Medulla oblongata (tissue), 1 donor: Measurements from ENCODE around the gene DNAJC24.
A peak's percentile ranks its signal among the peaks of the same experiment; 100 is the strongest.
"Not testable (repeated sequence)": the region's sequence is repeated elsewhere in the genome, so short reads cannot be mapped to it uniquely, and the experiment has no call there.

ENCODE experiments used
- DNase-seq: peaks from one replicate; pipeline ENCODE4 v3.0.0-alpha.2; 2015; ENCODE audit errors: extremely low spot score

Gene DNAJC24, protein sequence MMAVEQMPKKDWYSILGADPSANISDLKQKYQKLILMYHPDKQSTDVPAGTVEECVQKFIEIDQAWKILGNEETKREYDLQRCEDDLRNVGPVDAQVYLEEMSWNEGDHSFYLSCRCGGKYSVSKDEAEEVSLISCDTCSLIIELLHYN

DNA sequence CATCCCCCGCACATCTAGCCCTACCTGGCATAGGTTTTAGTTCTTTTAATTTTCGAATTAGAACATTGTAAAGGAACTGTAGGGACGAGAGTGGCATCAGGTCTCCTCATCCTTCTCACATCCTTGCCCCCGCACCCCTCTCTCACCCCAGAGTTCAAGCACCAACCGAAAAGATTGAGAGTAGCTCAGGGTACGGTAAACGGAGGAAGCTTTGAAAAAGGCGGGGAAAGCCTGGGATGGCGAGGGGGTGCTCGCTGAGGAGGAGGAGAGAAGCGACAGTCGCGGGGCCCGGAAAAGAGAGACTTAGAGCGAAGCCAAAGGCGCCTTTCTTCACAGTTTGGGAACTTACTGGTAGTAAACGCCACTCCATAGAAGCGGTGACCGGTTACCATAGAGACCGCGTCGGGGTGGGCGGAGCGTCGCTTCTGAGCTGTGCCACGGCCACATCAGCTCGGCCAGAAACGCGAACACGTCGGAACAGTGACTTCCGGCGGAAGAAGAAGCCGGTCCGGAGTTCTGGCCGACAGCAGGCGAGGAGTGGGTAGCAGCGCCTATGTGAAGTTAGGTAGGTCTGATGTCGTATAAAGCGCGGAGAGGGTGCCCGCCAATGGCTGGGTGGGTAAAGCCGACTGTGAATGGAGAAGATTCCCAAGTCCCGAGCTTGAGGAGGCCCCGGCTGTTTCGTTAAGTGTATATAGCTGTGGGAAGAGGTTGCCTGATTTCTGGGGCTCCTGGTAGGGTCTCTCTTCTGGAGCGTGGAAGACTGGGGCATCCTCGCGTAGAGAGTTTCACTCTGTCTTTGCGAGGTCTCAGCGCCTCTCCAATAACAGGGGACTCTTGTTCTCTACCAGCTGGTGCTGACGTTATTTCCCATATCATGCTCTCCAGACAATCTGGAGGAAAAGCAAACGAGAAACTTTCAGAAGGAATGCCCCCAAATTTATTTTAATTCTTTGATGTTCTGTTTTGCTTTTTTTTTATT lies at the start of gene DNAJC24, which contains the start of gene DCDC1:
DNAJC24 (plus strand) TSS at position 513 of the 982 bp plus-strand sequence. CDS start 889 bp downstream, outside the sequence.
DCDC1 (minus strand) TSS at position 392 of the 982 bp plus-strand sequence. CDS start 41,459 bp downstream, outside the sequence.
- peak; percentile 94 for DNase-seq

DNA sequence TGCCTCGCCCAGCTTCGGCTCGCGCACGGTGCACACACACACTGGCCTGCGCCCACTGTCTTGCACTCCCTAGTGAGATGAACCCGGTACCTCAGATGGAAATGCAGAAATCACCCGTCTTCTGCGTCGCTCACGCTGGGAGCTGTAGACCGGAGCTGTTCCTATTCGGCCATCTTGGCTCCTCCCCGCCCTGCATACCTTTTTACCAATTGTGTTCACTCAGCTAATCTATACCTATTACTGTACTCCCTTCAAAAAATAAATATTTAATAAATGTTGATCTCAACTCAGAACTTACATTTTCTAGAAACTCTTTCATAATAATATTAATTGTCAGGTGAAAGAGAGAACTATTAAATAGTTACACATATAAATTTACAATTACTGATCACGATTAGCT lies 48.2 kb upstream of the DNAJC24 start:
- DNase-seq: not testable (repeated sequence)

DNA sequence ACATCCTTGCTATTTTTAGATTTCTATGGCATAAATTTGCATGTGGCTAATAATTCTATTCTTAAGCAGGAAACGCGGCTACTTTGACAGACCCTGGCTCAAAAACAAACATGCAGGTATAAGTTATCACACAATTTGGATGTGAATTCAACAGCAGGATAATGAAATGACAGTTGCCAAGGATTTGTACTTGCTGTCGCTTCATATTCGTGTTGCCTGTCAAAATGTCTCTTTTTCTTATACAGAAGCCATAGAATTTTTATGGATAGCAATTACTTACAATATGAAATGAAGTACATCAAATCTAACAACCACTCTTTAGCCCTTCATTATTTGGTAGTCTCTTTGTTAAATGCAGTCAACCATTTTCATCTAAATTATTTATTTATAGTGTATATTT lies 46.5 kb upstream of the DNAJC24 start:
- no peak for DNase-seq

DNA sequence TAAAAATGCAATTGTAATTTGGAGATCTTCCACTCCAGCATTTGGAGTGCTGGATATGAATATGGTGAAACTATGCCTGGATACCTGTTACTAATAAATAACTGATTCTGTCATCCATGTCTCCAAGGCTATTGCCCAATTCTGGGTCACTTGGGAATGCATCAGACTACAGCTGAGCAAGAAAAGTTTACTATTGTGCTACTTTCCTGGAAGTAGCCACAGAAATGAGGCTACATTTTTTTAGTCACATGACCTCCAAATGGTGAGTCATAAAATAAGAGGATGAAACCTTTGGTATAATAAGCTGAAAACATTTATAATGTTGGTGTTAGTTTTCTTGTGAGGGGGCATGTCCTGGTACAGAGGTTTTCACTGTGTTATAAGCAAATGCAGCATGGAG lies 44.5 kb upstream of the DNAJC24 start:
- no peak for DNase-seq

DNA sequence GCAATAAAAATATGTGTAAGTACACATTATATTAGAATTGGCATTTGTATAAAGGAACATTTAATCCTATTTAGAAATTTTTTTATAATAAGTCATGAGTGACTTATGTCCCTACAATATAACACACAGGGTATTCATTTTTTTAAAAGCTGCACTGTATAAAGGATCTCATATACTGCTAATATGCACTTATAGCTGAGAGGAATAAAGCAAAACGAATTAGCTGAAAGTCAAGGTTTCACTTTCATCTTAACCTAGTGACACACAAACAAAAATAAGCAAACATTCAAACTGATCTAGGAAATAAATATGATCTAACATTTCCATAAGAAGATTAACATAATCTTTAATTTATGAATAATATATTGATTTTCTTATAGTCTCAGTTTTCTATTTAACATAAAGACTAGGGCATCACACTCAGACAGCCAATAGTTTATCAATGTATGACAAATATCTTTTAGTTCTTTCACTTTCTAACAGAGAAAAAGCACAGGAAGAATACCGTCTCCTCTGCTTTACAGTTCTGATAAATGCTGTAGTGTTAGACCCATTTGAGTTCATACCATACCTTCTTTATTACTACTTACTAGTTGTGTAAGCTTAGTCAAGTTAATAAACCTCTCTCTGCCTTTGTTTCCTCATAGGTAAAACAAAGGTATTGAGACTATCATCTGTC lies 43.1 kb upstream of the DNAJC24 start:
- no peak for DNase-seq

DNA sequence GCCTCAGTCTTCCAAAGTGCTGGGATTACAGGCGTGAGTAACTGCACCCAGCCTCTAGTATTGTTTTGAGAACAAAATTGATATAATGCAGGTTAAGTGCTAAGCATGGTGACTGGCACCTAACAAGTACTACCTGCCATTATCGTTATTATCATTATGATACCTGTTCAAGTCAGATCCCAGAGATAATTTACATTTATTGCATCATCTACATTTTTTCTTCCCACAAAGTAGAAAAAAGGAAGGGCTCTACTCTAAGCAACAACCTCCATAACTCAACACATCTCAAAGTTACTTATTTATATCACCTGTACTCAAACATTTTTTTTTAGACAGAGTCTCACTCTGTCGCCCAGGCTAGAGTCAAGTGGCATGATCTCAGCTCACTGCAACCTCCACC lies 42.2 kb upstream of the DNAJC24 start:
- DNase-seq: no peak

DNA sequence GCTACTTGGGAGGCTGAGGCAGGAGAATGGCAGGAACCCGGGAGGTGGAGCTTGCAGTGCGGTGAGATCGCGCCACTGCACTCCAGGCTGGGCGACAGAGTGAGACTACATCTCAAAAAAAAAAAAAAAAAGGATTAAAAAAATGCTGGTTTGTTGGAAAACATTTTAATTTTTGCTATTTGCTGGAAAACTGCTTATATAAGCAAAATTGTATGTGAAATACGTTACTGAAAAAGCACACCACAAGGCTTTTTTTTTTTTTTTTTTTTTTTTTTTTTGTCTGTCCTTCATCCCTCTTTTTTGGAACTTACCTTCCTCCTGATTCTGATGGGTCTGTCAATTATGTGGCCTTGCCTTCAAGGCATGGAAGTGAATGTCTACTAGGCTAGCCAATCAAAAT lies 41.0 kb upstream of the DNAJC24 start:
- DNase-seq: no peak

DNA sequence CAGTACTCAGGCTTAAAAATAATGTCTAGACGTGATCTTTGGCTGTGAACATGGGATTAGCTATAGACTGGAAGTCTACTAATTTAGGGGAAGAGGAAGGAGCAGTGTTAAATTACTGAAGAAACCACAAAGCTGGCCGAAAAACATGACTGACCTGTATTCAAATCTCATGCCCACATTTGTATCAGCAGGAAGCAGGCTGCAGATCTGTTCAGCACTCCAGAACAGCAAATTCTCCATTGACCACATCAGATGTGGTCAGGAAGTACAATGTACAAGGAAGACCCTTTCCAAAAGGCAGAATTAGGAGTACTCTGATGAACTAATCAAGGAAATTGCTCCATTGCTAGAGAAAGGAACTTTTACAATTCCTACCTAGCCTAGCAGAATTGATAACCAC lies 31.9 kb upstream of the DNAJC24 start:
- DNase-seq: no peak

DNA sequence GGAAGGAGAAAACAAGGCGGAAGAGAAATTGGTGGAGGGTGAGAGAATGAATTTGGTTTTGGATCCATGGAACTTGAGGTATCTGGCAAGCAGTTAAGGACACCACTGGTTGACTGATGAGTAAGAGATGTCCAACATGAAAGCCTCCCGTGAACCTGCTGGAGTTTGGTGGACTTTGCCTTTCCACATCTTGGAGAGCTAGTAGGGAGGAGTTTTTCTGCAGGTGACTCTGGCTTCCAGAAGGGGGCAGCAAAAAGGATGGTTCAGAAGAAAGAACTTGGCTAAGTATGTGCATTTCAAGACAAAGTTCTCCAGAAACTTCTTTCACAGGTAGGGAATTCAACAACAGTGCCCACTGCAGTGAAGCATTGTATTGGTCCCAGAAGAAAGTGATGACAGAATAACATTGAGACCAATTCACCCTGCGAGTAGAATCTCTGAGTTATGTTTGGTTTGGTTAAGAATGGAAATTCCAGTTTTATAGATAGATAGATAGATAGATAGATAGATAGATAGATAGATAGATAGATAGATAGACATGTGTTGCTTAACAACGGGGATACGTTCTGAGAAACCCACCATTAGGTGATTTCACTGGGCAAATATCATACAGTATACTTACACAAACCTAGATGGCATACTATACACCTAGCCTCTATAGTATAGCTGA lies 28.6 kb upstream of the DNAJC24 start:
- no peak for DNase-seq

DNA sequence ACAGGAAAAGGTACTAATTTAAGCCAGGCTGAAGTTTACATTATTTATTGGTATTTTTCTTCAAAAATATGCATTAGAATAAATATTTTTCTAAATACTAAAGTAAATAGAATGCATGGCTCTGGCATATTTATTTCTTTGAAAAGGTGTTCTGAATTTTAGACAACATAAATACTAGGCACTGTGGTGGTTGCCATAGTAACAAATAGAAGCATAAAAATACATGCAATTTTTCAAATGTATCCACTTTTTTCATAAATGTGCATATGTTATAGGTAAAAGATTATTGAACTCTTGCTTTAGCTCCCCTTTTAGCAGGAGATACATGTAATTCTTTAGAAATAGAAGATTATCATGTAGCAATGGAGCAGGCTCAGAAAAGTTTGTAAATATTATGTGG lies 18.5 kb upstream of the DNAJC24 start:
- DNase-seq: no peak

DNA sequence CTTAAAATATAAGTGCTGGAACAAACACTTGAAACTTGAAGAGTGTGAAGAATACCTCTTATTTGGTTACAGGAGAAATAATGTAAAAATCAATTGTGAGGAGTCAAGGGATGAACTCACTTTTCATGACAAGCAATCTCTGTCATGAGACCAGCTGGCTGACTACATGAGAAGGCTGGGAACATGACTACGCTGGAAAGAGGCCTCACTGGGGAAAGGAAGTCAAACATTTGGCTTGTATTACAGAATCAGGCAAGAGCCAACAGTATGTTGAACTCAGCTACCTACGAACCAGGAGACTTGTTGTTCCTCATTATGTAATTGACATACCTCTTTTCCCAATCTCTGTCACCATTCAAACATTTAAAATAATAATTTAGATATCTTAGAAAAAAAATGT lies 14.5 kb upstream of the DNAJC24 start:
- no peak for DNase-seq

DNA sequence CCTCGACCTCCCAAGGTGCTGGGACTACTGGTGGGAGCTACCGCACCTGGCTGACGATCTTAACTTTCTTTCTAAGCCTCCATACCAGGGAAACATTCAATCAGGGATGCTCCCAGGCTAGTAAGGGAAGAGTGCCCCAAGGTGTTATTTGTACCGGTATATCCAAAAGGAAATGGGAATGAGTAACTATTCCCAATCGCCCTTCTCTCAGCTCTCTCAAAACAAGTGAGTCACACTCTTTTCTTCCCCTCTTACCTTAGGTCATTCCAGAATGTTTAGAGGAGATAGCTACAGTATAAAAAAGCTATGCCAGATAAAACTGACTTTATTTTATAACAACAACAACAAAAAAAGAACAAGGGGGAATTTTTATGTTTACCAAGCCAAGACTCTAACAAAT lies 13.8 kb upstream of the DNAJC24 start:
- no peak for DNase-seq

DNA sequence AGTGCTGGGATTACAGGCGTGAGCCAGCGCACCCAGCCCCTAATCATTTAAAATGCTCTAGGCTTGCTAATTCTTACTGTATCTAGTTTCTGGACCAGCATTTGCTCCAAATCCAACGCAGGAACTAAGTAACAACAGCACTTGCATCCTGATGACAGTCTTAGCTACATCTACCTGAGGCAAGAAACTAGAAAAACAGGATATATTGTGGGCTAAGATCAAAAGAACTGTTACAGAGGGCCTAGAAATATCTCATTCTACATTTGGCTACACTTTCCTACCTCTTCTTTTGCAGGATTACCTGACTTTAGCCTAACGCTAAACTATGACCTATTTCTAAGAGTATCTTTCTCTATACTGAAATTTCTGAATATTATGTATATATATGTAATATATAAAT lies 7.9 kb upstream of the DNAJC24 start:
- DNase-seq: no peak

DNA sequence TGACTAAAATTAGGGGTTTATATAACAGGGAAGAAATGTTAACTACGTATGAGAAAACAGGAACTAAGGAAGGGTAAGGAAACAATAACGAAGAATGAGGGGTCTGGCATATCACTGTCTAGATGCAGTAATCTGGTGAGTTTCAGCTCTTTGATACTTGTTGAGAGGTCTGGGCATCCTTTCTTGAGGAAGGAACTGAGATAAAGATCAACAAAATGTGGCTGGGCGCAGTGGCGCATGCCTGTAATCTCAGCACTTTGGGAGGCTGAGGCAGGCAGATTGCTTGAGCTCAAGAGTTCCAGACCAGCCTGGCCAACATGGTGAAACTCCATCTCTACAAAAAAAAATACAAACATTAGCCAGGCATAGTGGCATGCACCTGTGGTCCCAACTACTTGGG lies 2.9 kb upstream of the DNAJC24 start:
- no peak for DNase-seq

DNA sequence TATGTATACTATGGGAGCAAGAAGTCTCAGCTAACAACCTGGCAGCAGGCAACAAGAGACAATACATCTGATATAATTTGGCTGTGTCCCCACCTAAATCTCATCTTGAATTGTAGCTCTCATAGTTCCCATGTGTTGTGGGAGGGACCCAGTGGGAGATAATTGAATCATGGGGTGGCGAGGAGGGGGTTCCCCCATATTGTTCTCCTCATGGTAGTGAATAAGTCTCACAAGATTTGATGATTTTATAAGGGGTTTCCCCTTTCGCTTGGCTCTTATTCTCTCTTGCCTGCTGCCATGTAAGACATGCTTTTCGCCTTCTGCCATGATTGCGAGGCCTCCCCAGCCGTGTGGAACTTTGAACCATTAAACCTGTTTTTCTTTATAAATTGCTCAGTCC lies 6.2 kb downstream of the DNAJC24 start:
- no peak for DNase-seq

DNA sequence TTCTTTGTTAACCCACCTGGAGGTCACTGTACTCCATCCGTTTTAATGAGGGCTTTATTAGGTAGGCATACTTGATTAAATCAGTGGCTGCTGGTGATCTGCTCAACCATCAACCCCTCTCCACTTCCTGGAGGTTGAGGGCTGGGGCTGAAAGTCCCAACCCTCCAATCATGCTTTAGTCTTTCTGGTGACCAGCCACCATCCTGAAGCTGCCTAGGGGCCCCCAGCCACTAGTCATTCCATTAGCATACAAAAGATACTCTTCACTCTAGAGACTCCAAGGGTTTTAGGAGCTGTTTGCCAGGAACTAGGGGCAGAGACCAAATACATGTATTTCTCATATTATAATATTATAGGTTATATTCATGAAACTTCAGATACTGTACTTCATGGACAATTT lies 13.5 kb downstream of the DNAJC24 start:
- DNase-seq: no peak

DNA sequence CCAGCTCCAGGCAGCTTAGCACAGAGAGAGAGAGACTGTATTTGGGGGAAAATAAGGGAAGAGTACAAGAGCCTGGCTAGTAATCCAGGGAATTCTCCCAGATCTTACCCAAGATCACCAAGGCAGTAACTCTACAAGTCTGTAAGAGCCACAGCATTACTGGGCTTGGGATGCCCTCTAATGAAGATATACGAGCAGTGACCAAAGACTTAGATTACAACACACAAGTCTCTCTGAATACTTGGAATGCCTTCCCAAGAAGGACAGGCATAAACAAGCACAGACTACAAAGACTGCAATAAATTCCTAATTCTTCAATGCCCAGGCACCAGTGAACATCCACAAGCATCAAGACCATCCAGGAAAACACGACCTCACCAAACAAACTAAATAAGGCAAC lies 17.7 kb downstream of the DNAJC24 start:
- no peak for DNase-seq

DNA sequence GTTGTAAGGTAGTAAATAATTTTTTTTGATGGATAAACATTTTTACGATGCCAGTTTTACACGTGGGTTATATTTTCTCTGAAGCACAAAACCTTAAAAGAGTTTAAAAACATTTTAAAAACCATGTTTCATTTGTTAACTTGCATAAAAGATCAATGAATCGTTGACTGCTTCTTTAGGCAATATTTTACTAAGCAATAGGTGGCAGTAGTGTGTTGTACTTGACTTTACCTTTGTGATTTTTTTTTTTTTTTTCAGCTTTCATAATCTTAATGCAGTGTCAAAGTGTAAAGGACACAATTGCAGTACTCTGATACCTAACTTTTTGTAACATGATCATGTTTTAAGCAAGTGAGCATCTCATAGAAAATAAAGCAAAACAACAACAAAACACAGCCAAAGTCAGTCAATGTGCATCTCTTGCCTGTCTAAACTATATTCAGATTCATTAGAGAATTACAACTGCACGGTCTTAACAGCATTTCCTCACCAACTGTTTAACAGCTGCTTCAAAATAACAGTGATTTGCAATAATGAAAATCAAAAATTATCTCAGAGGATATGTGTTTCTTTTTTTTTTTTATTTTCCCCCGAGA lies 27.7 kb downstream of the DNAJC24 start:
- DNase-seq: peak; percentile 9

DNA sequence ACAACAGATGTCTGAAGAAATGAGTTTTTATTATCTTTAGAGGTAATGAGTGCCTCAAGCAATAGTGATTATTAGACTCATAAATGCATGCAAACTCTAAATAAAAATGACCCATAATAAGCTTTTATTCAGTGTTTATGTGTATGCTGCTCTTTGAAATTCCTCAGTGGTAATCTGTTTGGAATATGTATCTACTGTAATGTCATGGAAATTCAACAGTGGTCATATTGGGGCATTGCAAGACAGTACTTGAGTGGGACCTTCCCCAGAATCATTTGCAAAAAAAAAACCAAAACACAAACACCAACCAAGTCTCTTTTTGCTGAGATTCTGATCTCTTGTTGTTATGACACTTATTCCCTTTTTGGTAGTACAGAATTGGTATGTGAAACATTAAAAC lies 35.0 kb downstream of the DNAJC24 start:
- no peak for DNase-seq

DNA sequence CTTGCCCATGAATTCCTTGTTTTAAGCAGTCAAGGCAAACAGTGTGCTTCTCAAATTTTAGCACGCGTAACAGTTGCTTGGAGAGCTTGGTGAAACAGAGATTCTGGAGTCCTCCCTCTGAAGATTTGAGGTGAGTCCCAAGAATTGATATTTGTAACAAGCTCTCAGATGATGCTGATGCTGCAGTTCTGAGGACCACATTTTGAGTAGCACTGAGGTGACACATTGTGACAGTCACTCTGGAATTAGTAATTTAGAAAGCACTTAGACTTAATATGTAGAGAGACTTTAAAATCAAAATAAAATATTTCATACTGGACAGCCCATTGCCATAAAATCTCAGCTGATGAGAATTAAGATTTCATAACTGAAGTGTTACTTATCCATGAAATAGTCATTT lies 38.5 kb downstream of the DNAJC24 start:
- no peak for DNase-seq

DNA sequence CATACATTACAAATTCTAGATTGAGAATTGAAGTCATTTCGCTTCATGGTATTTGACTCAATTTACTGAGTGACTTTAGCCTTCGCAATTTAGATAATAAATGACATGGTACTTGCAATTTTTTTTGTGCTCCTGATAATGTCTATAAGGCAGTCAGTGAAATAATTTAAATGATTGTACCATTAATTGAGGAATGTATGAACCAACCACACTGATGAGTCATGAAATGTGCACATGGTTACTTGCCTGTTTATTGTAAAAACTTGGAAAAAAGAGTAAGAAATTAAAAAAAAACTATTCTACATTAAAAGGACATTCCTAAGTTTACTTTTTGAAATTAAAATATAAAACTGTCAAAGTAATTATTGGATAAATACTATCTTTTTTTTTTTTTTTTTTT lies 43.3 kb downstream of the DNAJC24 start:
- no peak for DNase-seq

DNA sequence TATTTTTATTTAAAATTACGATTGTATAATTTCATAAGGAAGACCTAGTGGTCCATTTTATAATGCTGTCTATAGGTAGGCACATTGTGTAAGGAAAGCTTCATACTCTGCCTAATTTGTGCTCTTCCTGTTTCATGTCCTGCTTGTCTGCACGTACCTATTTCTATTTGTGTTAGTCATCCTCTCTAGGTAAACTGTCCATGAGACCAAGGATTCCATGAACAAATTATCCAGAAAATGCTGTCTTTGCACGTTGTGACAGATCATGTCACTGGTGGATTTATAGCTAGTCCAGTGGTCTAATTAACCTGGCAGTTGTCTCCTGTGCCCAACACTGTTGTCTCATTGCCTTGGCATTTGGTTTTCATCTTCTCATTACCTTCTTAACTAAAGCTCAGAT lies 44.7 kb downstream of the DNAJC24 start:
- no peak for DNase-seq
